DMS153 treated with DMSO at 0.1 percent for 48 hours (cell line): ENCODE data around the gene CXCL16.

Experiments
- DNase-seq: peaks from one replicate; lab custom pipeline; 2025; ENCODE audit not compliant: unreplicated experiment; lab: John Stamatoyannopoulos, UW

The CXCL16 gene

DNA sequence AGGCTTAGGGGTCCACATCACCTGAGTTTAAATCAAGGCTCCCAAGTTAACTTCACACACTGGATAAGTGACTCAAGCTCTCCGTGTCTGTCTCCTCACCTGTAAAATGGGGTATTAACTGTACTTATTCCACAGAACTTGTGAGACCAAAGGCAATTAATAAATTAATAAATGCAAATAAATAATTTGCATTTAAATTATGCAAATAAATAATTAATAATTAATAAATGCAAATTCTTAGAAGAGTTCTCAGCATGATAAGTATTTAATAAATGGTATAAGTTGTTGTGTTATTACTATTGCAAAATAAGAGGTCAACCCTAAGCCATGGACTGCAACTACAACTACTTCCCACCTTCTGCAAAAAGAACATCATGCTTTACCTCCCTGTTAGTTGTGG lies 13.7 kb upstream of the CXCL16 start:
- DNase-seq: no peak

DNA sequence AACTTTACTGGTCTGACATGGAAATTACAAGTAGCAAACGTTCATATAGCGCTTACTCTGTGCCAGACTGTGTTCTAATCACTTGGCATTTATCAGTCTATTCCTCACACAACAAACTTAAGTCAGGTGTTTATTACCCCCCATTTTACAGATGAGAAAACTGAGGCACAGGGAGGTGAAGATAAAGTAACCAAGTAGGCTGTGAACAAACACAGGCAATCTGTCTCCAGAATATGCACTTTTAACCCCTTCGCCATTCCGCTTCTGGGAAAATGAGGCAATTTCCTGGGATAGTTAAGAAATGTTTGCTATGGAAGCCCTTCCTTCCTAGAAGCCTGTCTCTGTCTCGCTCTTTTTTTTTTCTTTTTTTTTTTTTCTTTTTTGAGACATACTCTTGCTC lies 12.2 kb upstream of the CXCL16 start:
- no peak for DNase-seq

DNA sequence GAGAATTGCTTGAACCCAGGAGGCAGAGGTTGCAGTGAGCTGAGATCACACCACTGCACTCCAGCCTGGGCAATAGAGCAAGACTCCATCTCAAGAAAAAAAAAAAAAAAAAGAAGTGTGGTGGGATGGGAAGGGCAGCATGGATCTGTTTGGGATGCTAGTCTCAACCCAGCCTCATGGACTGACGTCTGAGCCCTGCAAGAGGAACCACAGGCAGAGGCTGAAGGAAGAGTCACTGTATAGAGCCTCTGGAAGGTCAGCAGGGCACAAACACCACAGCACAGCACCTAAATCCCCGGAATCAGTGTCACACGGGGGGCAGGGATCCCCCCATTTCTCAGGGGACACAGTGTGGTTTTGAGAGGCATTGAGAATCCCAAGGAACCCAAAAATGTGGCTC lies 10.9 kb upstream of the CXCL16 start:
- no peak for DNase-seq

DNA sequence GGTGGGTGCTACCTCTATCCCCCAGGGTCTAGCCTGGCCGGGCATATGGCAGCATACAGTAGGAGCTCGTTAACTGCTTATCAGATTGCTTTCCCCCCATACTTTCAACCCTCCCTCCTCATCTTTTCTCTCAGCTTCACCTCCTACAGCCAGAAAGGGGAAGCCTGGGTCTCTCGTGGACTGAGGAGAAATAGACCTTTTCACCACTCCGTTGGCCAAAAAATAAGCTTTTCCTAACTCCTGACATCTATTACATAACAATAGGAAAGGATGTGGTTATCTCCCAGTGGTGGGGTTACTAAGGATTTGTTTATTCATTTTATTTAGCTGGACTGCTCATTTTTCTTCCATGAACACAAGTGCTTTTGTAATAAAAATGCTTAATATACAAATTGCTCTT lies 9.0 kb upstream of the CXCL16 start:
- DNase-seq: no peak

DNA sequence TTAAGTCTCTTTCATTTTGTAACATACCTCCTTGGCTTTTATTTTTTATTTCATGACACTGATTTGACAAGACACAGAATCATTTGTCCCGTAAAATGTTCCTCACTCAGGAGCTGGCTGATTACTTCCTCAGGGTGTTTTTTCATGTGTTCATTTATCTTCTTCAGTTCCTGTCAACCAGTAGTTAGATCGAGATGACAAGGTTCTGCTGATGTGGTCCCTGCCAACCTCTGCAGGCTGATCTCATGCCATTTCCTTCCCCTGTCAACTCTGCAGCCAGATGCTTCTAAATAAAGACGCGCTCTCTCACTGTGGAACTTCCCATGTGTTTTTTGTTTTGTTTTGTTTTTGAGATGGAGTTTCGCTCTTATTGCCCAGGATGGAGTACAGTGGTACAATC lies 8.1 kb upstream of the CXCL16 start:
- no peak for DNase-seq

DNA sequence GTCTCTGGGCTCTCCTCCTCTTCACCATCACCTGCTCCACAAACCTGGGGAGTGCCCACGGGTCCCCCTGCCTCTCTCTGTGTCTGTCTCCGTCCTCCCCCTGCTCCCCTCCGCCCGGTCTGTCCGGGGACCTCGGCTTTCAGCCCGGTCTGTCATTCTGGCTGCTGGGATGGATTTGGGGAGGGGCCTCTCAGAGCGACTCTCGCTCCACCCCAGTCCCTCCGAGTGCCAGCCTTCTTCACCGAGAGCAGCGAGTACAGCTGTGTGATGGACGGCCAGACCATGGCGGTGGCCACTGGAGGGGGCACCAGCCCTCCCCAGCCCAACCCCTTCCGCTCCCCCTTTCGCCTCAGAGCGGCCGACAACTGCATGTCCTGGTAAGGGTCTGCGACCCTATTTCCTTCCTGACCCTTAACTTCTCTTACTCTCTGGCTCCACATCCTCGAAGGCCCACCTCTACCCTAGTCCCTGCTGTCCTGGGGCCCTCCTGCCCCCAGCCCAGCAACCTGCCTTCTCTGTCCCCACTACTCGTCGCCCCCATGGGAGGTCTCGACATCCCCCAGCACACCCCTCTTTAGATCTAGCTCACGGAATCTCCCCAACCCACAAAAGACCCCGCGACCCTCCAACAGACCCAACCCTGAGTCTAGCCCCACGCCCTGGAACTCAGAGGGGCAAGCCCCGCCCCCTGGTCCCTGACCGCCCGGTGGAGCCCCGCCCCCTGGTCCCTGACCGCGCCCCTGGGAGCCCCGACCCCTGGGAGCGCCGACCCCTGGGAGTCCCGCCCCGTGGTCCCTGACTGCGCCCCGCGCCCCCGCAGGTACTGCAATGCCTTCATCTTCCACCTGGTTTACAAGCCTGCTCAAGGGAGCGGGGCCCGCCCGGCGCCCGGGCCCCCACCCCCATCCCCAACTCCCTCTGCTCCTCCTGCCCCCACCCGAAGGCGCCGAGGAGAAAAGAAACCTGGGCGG lies 5.6 kb upstream of the CXCL16 start:
- no peak for DNase-seq

DNA sequence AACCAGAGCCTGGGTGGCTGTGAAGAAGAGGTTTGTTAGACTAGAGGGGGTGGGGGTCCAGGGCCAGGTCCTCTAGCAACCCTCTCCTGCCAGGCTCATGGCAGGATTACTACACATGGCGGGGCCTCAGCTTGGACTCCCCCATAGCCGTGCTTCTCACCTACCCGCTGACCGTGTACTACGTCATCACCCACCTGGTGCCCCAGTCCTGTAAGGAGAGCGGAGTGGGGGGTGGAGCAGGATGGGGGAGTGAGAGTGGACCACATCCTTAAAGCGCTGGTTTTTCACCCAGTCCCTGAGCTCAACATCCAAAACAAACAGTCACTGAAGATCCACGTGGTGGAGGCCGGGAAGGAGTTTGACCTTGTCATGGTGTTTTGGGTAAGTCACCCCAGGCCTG lies 4.2 kb upstream of the CXCL16 start:
- DNase-seq: no peak

DNA sequence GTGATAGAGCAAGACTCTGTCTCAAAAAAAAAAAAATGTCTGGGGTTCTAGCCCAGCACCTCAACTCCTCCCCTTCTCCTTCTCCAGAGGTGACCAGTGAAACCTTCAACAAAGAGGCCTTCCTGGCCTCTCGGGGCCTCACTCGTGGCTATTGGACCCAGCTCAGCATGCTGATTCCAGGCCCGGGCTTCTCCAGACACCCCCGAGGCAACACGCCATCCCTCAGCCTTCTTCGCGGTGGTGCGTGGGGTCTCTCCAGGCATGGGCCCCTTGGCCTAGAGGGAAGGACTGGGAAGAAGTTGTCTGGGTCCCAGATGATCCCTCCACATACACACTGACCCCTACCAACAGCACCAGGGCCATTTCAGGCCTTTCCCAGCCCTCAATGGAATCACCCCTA lies 3.5 kb upstream of the CXCL16 start:
- DNase-seq: no peak

DNA sequence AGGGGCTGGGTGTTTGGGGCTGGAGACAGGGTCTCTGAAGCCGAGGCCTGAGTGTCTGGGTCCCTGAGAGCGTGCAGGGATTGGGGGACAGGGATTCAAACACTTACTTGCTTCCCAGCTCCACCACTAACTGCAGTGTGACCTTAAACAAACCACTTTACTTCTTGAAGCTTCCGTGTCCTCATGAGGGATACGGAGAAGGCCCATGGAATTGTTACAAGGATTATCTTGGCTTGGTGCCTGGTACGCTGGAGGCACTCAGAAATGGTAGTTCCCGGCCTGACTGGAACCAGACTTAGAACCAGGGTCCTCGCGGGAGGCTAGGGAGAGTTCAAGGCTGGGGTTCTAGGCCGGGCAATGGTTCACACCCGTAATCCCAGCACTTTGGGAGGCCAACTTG lies 2.9 kb upstream of the CXCL16 start:
- DNase-seq: no peak

DNA sequence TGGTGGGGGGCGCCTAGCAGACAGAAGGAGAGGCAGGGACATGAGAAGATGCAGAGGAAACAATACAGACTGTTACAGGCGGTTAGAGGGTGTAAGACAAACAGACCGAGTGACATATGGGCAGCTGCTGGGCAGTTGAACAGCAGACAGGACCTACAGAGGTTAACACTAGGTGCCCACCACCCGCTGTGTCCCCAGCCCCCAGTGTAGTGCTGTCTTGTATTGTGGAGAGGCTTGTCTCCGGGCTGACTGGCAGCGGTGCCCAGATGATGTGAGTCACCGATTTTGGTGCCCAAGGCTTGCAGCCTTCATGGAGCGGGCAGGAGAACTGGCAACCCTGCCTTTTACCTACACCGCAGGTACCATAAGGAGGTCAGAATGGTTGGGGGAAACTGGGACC lies 2.4 kb upstream of the CXCL16 start:
- no peak for DNase-seq

DNA sequence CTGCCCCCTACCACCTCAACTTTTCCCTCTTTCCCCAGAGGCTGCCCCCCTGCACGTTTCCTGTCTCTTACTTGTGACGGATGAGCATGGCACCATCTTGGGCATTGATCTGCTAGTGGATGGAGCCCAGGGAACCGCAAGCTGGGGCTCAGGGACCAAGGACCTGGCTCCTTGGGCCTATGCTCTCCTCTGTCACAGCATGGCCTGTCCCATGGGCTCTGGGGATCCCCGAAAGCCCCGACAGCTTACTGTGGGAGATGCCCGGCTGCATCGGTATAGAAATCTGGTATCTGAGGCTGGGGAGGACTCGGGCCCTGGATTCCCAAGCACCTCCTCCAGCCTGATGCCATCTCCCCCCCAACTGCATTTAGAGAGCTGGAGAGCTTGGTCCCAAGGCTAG lies 1.8 kb upstream of the CXCL16 start:
- DNase-seq: no peak

DNA sequence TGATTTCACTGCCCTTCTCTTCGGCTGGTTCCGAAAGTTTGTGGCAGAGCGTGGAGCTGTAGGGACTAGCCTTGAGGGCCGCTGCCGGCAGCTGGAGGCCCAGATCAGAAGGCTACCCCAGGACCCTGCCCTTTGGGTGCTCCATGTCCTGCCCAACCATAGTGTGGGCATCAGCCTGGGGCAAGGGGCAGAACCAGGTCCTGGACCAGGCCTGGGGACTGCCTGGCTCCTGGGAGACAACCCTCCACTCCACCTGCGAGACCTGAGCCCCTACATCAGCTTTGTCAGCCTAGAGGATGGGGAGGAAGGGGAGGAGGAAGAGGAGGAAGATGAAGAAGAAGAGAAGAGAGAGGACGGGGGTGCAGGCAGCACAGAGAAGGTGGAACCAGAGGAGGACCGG lies 856 bp upstream of the CXCL16 start:
- no peak for DNase-seq

DNA sequence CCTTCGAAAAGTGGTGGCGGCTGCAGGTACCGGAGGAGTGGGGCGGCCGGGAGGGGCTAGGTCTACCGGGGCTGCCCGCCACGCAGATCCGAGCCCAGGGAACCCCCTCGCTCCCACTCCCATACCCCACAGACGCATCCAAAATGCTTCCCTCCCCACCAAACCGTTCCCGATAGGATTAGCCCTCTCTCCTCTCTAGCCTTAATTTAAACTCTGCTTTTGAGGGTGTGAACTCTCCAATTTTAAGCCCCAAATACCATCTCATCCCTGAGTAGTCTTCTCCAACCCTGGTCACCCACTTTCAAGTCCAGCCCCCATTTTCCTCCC lies 260 bp upstream of the CXCL16 start:
- no peak for DNase-seq

DNA sequence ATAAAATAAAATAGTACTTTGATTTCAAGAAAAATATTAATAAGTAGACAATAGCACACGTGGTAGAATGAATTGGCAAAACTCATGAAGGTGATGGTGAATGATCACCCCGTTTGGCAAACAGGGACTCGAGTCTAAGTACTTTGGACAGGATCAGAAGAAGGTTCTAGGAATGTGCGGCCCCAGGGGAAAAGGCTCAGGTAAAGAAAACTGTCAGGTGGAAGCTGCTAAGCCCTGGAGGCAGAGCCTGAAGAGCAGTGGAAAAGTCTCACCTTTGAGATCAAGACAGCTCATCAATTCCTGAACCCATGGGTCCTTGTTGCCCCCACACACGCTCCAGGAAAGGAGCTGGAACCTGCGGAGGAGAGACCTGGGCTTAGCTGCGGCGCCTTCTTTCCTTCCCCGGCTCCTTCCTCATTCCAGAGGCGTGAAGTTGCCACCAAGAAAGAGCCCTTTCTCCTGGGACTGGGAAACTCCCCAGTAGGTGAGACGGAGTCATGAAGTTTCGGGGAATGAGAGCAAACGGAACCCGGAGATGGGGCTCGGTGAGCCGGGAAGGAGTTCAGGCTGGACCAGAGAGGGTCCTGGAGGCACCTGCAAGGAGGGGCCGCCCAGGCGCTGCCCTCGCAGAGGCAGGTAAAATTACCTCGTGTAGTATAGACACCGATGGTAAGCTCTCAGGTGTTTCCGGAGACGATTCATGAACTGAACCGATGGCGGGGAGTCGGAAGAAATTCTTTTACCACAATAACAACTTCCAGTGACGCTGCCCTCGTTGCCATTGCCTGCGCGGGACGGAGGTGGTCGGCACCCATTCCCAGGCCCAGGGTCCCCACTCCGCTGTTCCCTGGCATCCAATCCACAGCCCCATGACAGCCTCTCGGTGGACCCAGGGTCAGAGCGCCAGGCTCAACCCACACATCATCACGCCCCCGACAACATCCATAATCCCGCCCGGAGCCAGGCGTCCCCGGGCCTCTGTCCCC lies 1.3 kb downstream of the CXCL16 start:
- DNase-seq: no peak

DNA sequence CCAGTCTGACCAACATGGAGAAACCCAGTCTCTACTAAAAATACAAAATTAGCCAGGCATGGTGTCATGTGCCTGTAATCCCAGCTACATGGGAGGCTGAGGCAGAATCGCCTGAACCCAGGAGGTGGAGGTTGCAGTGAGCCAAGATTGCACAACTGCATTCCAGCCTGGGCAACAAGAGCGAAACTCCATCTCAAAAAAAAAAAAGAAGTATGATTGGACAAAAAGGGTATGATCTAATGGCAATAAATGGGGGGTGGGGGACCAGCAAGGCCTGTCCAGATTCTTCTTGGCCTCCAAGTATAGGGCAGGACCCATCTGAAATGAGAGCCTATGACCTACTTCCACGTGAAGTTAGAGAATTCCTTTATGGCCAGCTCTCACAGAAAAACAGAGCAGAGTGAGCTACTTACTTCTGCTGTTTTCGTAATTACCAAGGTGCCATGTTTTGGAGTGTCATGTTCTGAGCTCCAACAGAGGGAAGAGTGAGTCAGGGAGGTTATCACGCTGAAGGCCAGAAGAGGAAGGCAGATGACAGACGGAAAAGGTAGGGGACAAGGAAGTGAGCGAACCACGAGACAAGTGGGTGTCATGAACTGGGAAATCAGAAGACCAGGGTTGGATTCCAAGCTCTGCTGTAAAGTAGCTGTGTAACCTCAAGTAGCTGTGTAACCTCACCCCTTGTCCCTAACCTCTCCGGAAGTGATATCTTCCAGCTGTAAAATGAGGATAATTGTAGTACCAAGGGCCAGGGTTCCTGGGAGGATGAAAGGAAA lies 3.7 kb downstream of the CXCL16 start:
- DNase-seq: no peak

DNA sequence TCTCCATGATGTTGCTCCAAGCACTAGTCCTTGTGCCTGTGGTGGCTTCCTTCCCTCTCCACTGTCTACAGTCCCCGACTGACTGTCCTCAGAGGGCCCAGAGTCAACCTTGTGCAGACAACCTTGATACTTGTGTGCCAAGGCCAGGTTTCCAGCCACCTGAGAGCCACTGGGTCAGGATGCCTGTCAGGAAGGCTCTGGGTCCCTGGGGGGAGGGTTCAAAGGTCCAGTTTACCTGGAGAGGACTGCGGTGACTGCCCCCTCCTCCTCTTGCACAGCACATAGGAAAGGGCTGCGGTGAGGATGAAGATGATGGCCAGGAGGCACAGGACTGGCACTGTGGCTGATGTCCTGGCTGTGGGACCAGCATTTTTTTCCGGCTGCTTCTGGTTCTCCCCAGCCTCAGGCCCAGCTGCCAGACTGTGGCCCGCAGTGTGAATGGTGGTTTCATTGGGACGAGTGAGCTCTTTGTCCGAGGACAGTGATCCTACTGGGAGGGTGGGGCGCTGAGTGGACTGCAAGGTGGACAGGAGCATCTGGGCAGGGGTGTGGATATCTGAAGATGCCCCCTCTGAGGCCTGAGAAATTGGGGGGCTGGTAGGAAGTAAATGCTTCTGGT lies 4.8 kb downstream of the CXCL16 start:
- DNase-seq: no peak

DNA sequence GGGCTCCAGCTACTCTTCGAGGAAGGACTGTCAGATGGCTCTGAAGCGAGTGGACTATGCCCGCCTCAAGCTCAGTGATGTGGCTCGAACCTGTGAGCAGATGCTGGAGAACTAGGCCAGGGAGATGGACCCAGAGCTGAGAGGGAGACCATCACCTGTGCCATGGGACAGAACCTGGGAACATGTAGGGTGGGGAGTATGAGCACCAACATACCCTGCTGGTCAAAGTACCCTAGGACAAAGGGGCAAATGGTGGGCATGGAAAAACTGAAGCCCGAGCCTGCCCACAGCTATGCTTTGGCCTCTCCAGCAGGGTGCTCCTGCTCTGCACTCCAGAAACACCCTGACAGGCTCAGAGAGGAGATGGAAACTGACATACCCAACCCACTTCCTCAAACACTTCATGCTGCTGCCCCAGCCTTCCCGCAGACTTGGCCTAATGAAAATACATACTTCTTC lies 6.6 kb downstream of the CXCL16 start:
- no peak for DNase-seq

DNA sequence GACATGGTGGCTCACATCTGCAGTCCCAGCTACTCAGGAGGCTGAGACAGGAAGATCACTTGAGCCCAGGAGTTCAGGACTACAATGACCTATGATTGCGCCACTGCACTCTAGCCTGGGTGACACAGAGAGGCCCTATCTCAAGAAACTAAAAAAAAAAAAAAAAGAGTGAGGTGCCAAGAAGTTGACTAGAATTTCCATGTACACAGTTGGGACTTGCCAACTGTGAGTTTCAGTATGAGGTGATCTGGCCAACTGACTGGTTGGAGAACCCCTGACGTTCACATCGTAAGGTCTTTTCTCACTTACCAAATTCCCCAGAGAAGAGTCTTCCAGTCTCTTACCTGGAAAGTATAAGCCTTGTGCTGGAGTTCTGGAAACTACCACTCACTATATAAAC lies 11.6 kb downstream of the CXCL16 start:
- DNase-seq: no peak

DNA sequence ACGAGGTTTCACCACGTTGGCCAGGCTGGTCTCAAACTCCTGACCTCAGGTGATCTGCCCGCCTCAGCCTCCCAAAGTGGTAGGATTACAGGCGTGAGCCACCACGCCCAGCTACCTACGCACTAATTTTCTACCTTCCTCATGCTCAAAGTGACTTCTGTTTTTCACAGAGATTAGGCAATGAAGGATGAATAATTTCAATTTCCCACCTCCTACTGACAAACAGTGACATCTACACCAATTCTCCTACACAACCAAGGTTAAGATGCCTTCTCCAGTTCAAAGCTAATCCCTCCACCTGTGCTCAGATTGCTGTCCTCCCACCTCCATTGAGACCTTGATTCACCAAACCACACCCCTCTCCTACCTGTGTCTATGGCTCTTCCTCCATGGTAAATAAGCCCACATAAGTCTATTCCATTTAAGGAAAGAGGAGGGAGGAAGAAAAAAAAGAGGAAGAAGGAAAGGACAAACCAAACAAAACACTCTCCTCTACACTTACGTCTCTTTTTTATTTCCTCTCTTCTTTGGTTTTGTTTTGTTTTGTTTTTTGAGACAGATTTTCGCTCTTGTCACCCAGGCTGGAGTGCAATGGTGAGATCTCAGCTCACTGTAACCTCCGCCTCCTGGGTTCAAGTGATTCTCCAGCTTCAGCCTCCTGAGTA lies 13.9 kb downstream of the CXCL16 start:
- DNase-seq: no peak

DNA sequence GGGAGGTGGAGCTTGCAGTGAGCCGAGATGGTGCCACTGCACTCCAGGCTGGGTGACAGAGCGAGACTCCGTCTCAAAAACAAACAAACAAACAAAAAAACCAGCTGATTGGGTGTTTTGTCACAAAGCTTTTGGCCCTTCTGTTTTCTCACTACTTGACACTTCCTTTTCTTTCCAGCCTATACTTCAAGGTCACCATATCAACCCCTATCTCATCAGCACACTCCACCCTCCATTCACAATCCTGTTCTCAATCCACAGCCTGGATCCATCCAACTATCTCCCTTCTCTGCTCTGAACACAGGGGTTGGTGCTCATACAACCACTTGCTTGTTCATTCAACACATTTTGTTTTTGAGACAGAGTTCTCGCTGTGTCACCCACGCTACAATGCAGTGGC lies 15.1 kb downstream of the CXCL16 start:
- DNase-seq: no peak
